ENCODE results near the gene ST7. TPM values are rescaled to one million over a fixed set of nuclear protein-coding genes. Genes with fewer than 3 reads are reported as not detected.

The ST7 gene
- total RNA-seq, 1 donor from 2014 or later, result 31.4 TPM

GRCh38 chr7:117188376-117188775 lies 235.1 kb downstream of the ST7 start:
- intact Hi-C loops (cut with micrococcal nuclease), result no loop called here
- no peak for DNase-seq
- ATAC-seq, result no peak

GRCh38 chr7:117188949-117189592 lies 235.8 kb downstream of the ST7 start:
- ATAC-seq (no peak), DNase-seq (no peak)
- intact Hi-C loops (cut with micrococcal nuclease), result no loop called here

- peak; percentile 42 for DNase-seq
- peak; percentile 96 for ATAC-seq
- intact Hi-C loops (cut with micrococcal nuclease), result no loop called here
Measured at GRCh38 chr7:117190104-117190503, 236.8 kb downstream of the ST7 start.

- intact Hi-C loops (cut with micrococcal nuclease), result no loop called here
- DNase-seq (no peak), ATAC-seq (no peak)
Measured at GRCh38 chr7:117190746-117191435, 237.6 kb downstream of the ST7 start.

- ATAC-seq (no peak), DNase-seq (no peak)
- intact Hi-C loops (cut with micrococcal nuclease), result no loop called here
Measured at GRCh38 chr7:117192108-117192507, 238.8 kb downstream of the ST7 start.

- ATAC-seq (no peak), DNase-seq (no peak)
- intact Hi-C loops (cut with micrococcal nuclease), result no loop called here
Measured at GRCh38 chr7:117193564-117193963, 240.3 kb downstream of the ST7 start.

- intact Hi-C loops (cut with micrococcal nuclease), result no loop called here
- no peak for DNase-seq
- ATAC-seq, result no peak
Measured at GRCh38 chr7:117194445-117194844, 241.1 kb downstream of the ST7 start.

- ATAC-seq, result no peak
- no peak for DNase-seq
- intact Hi-C loops (cut with micrococcal nuclease), result no loop called here
Measured at GRCh38 chr7:117195361-117196029, 242.2 kb downstream of the ST7 start.

- no peak for DNase-seq
- intact Hi-C loops (cut with micrococcal nuclease), result no loop called here
- ATAC-seq, result no peak
Measured at GRCh38 chr7:117200132-117200531, 246.8 kb downstream of the ST7 start.

GRCh38 chr7:117200786-117201458 lies 247.6 kb downstream of the ST7 start:
- intact Hi-C loops (cut with micrococcal nuclease), result no loop called here
- no peak for DNase-seq
- no peak for ATAC-seq

- no peak for ATAC-seq
- intact Hi-C loops (cut with micrococcal nuclease), result no loop called here
- DNase-seq, result no peak
Measured at GRCh38 chr7:117202511-117202910, 249.2 kb downstream of the ST7 start.

- DNase-seq (no peak), ATAC-seq (peak; percentile 77)
- intact Hi-C loops (cut with micrococcal nuclease), result no loop called here
Measured at GRCh38 chr7:117203205-117203604, 249.9 kb downstream of the ST7 start.

- ATAC-seq (no peak), DNase-seq (no peak)
- intact Hi-C loops (cut with micrococcal nuclease), result no loop called here
Measured at GRCh38 chr7:117205873-117206272, 252.6 kb downstream of the ST7 start.

- ATAC-seq (no peak), DNase-seq (no peak)
- intact Hi-C loops (cut with micrococcal nuclease), result no loop called here
Measured at GRCh38 chr7:117208257-117208656, 255.0 kb downstream of the ST7 start.

GRCh38 chr7:117210397-117210796 lies 257.1 kb downstream of the ST7 start:
- ATAC-seq, result no peak
- intact Hi-C loops (cut with micrococcal nuclease), result no loop called here
- no peak for DNase-seq

- intact Hi-C loops (cut with micrococcal nuclease), result no loop called here
- DNase-seq (no peak), ATAC-seq (no peak)
Measured at GRCh38 chr7:117210908-117211307, 257.6 kb downstream of the ST7 start.

- DNase-seq (no peak), ATAC-seq (no peak)
- intact Hi-C loops (cut with micrococcal nuclease), result no loop called here
Measured at GRCh38 chr7:117211614-117212013, 258.3 kb downstream of the ST7 start.

GRCh38 chr7:117212969-117213877 lies 259.9 kb downstream of the ST7 start:
- ATAC-seq (peak; percentile 52), DNase-seq (peak; percentile 42)
- intact Hi-C loops (cut with micrococcal nuclease), result no loop called here

- intact Hi-C loops (cut with micrococcal nuclease), result no loop called here
- ATAC-seq (no peak), DNase-seq (no peak)
Measured at GRCh38 chr7:117216010-117216409, 262.7 kb downstream of the ST7 start.
